ENCODE data around the gene MBOAT7.

GRCh38 chr19:54172471-54173358 lies 16.7 kb downstream of the MBOAT7 start, which contains the start of gene TMC4:
- no peak for TF ChIP-seq POLR2A (IDR thresholded peaks at IDR 0.05; ENCODE audit: low read depth, low read length)
- TF ChIP-seq POLR2AphosphoS5 (IDR thresholded peaks at IDR 0.05; ENCODE audit: insufficient read depth, low read depth, low read length), result no peak
- TF ChIP-seq CTCF (IDR thresholded peaks at IDR 0.05; ENCODE audit: extremely low read depth in 1 of 2, insufficient read depth in 1 of 2, low read depth in 1 of 2, low read length in 2 of 2), result no peak
- no peak for TF ChIP-seq GATA2 (IDR thresholded peaks at IDR 0.05; ENCODE audit: insufficient read depth, insufficient read length, low read depth, low read length)
- no peak for TF ChIP-seq MAX (IDR thresholded peaks at IDR 0.05; ENCODE audit: insufficient read depth, insufficient read length)
- no peak for TF ChIP-seq EZH2 (IDR thresholded peaks at IDR 0.05; ENCODE audit: borderline replicate concordance, low read depth, low read length, severe bottlenecking)
- TF ChIP-seq JUN (IDR thresholded peaks at IDR 0.05; ENCODE audit: borderline replicate concordance, insufficient read depth, insufficient read length, low read depth), result no peak
